B cell (primary cell): ENCODE measurements around the gene NPVF. TPM values are rescaled to one million over a fixed set of nuclear protein-coding genes. Genes with fewer than 3 reads are reported as not detected.

Experiments
- ATAC-seq: fragments of 200-7000 bp; cut with Tn5 transposase; one replicate; pipeline ENCODE4 v1.10.0; 2021; ENCODE audit warnings: low read depth, mild to moderate bottlenecking, moderate number of reproducible peaks, moderate library complexity
- CTCF ChIA-PET: fragments of 350-600 bp; sonication (Branson Sonifier 250); formaldehyde crosslinking; loops from one replicate; lab custom pipeline; 2021; ENCODE audit warnings: antibody characterized with exemption, inconsistent platforms; lab: Charles Lee
- POLR2A ChIA-PET: fragments of 350-600 bp; sonication (Branson Sonifier 250); formaldehyde crosslinking; loops from one replicate; lab custom pipeline; 2021; ENCODE audit warnings: antibody characterized with exemption; lab: Charles Lee
- DNase-seq: peaks from one replicate; pipeline ENCODE4 v3.0.0; 2013
- H2AFZ ChIP-seq: 2 replicates; pipeline ENCODE4 v1.6.1; 2012; ENCODE audit warnings: mild to moderate bottlenecking, low read depth, low read length; ENCODE audit not compliant: insufficient read depth, poor library complexity, severe bottlenecking
- H3K27ac ChIP-seq, 2 donors: 1 replicate in 1 of 2; 2 replicates in 1 of 2; pipeline ENCODE4 v1.5.1; 2012 to 2013; ENCODE audit warnings: low read length in 2 of 2, mild to moderate bottlenecking in 2 of 2, moderate library complexity in 1 of 2
- H3K27me3 ChIP-seq, 4 experiments: fragments of 200-600 bp in 1 of 4; sonication (generic) in 1 of 4; replicated peaks in 1 of 4; 1 replicate in 2 of 4; 2 replicates in 2 of 4; pipeline versions ENCODE4 v1.6.1 to v1.7.0; 2013 to 2016; ENCODE audit warnings: low read length in 3 of 4, mild to moderate bottlenecking in 2 of 4, mixed read lengths in 1 of 4, moderate library complexity in 1 of 4; ENCODE audit not compliant: insufficient read depth in 4 of 4, control insufficient read depth in 3 of 4; ENCODE audit errors: control extremely low read depth in 1 of 4
- H3K36me3 ChIP-seq, 2 experiments: replicated peaks in 1 of 2; 1 replicate in 1 of 2; 2 replicates in 1 of 2; pipeline versions ENCODE4 v1.6.1 to v1.7.1; 2013; ENCODE audit warnings: low read length in 1 of 2; ENCODE audit not compliant: insufficient read depth in 2 of 2, control insufficient read depth in 1 of 2; ENCODE audit errors: control extremely low read depth in 1 of 2, extremely low read depth in 1 of 2
- H3K4me1 ChIP-seq, 2 donors: fragments of 200-600 bp in 1 of 2; sonication (generic) in 1 of 2; 1 replicate in 1 of 2; 2 replicates in 1 of 2; pipeline versions ENCODE4 v1.5.1 to v1.6.1; 2013 to 2017; ENCODE audit warnings: low read length in 2 of 2; ENCODE audit not compliant: control insufficient read depth in 2 of 2, insufficient read depth in 2 of 2
- H3K4me2 ChIP-seq: replicated peaks from 2 replicates; pipeline ENCODE3; 2012; ENCODE audit warnings: mild to moderate bottlenecking, low read depth, low read length; ENCODE audit not compliant: poor library complexity, severe bottlenecking
- H3K4me3 ChIP-seq, 5 experiments: fragments of 200-600 bp in 1 of 5; sonication (generic) in 1 of 5; 1 replicate in 3 of 5; 2 replicates in 2 of 5; pipeline versions ENCODE4 v1.5.1 to v1.7.0; 2011 to 2016; ENCODE audit warnings: low read length in 4 of 5, mild to moderate bottlenecking in 4 of 5, low read depth in 2 of 5, control low read depth in 1 of 5, moderate library complexity in 1 of 5; ENCODE audit not compliant: insufficient read depth in 1 of 5; ENCODE audit errors: control extremely low read depth in 1 of 5, extremely low read depth in 1 of 5
- H3K79me2 ChIP-seq: fragments of 200-600 bp; sonication (generic); one replicate; pipeline ENCODE4 v1.6.0; 2016; ENCODE audit warnings: low read length; ENCODE audit not compliant: control insufficient read depth, insufficient read depth
- H3K9ac ChIP-seq: fragments of 200-600 bp; sonication (generic); 2 replicates; pipeline ENCODE4 v1.6.1; 2017; ENCODE audit warnings: mild to moderate bottlenecking, low read length, moderate library complexity
- H3K9me3 ChIP-seq, 3 donors: one replicate each; pipeline versions ENCODE4 v1.6.1 to v1.7.1; 2013; ENCODE audit warnings: low read length in 2 of 3; ENCODE audit not compliant: control insufficient read depth in 2 of 3, insufficient read depth in 1 of 3; ENCODE audit errors: control extremely low read depth in 1 of 3
- H4K20me1 ChIP-seq: 2 replicates; pipeline ENCODE4 v1.6.0; 2012; ENCODE audit warnings: mild to moderate bottlenecking, low read length; ENCODE audit not compliant: insufficient read depth, control insufficient read depth, poor library complexity, severe bottlenecking
- H3K27ac Mint-ChIP-seq: one replicate; pipeline ENCODE4 v1.8.0; 2021; ENCODE audit warnings: mixed read lengths
- H3K27me3 Mint-ChIP-seq: one replicate; pipeline ENCODE4 v1.8.0; 2021; ENCODE audit warnings: mixed read lengths
- H3K4me1 Mint-ChIP-seq: one replicate; pipeline ENCODE4 v1.8.0; 2021; ENCODE audit warnings: mixed read lengths
- H3K4me3 Mint-ChIP-seq: one replicate; pipeline ENCODE4 v1.8.0; 2021; ENCODE audit warnings: mixed read lengths
- H3K9me3 Mint-ChIP-seq: one replicate; pipeline ENCODE4 v1.8.0; 2022; ENCODE audit warnings: mixed read lengths; ENCODE audit not compliant: insufficient read depth
- CTCF ChIP-seq: fragments of 200-600 bp; IDR thresholded peaks from one replicate; pipeline ENCODE4 v1.8.0; 2022; ENCODE audit warnings: antibody characterized with exemption, mild to moderate bottlenecking
- EZH2 ChIP-seq: IDR thresholded peaks from 2 replicates; pipeline ENCODE4 v1.6.1; 2012; ENCODE audit warnings: borderline replicate concordance, low read depth, mild to moderate bottlenecking, moderate library complexity, low read length; ENCODE audit not compliant: insufficient read depth, poor library complexity, severe bottlenecking
- WGBS: methylation state at CpG from one replicate; pipeline ENCODE4 v1.1.5; 2013; ENCODE audit warnings: missing lambda C conversion rate; ENCODE audit not compliant: insufficient coverage; 5-methylcytosine and 5-hydroxymethylcytosine counted together
- intact Hi-C: fragments of 100-400 bp; cut with micrococcal nuclease; formaldehyde crosslinking; loops from one replicate; pipeline ENCODE4 v1.10.0; 2022
- polyA plus RNA-seq: library from polyadenylated mRNA; depleted of rRNA; stranded (reverse); fragments of >200 nt; gene quantifications from 2 replicates; pipeline ENCODE4 v1.2.3, GENCODE V29; 2012
- total RNA-seq, 2 donors: library from RNA; stranded (reverse); fragments of 120-200 nt in 1 of 2; gene quantifications; 1 replicate in 1 of 2; 2 replicates in 1 of 2; pipeline versions ENCODE4 v1.2.3 to v1.2.4, GENCODE V29; 2013 to 2022

NPVF gene
- total and polyA plus RNA-seq, 2 donors (not counting 1 experiment from before 2014, with no cell fraction given), result not detected

- H3K27me3 ChIP-seq, result peaks cover 0 to 3% (median 0%) of the 10 kb centered on the region in 4 experiments
- H2AFZ ChIP-seq, result no peak overlapping the region
- H3K4me1 ChIP-seq, result no peaks in the 10 kb centered on the region
- H3K9me3 Mint-ChIP-seq, result no peaks in the 10 kb centered on the region
- H3K27ac Mint-ChIP-seq, result no peak overlapping the region
- no peaks in the 10 kb centered on the region for H3K79me2 ChIP-seq
- H3K27me3 Mint-ChIP-seq, result peaks cover 19% of the 10 kb centered on the region
- TF ChIP-seq CTCF (no peak), EZH2 (no peak)
- H3K4me3 Mint-ChIP-seq, result no peak overlapping the region
- ATAC-seq (no peak), DNase-seq (no peak)
- 96% methylated on average over 6 of the region's 6 CpGs for WGBS
- no peak overlapping the region for H3K27ac ChIP-seq
- CTCF ChIA-PET, result no interaction called here
- no peaks in the 10 kb centered on the region for H3K36me3 ChIP-seq
- no peak overlapping the region for H3K4me2 ChIP-seq
- H3K4me1 Mint-ChIP-seq, result no peaks in the 10 kb centered on the region
- H3K4me3 ChIP-seq, result no peak overlapping the region
- no peak overlapping the region for H3K9ac ChIP-seq
- H4K20me1 ChIP-seq, result no peaks in the 10 kb centered on the region
- POLR2A ChIA-PET, result no interaction called here
- H3K9me3 ChIP-seq, result no peaks in the 10 kb centered on the region
- intact Hi-C loops, result no loop called here
Observed at GRCh38 chr7:25186436-25186835, 41.9 kb downstream of the NPVF start.

DNA sequence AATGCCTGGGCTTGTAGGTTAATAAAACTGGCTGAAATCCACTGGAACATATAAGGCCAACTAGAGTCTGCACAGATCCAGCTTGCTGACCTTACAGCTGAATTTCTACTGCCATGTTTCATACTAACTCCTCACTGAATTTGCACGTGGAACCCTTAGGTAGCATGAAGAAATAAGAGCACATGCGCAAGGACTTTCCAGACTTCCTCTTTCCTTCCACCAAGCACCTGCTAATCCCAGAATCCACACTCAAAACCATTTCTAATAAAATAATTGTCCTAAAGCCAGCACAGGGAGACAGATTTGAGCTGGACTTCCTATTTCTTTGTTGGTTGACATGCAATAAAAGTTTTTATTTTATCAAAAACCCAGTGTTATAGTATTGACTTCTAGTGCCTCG is 46.8 kb downstream of the NPVF start:
- no peak overlapping the region for H3K9ac ChIP-seq
- H3K4me1 ChIP-seq, result peaks cover 7 to 15% of the 10 kb centered on the region in 2 donors
- intact Hi-C loops, result loop anchor here (2.0 kb wide), 1 partner anchor 609 kb away; the partner anchor contains the start of gene PALS2
- CTCF ChIA-PET, result no interaction called here
- H3K27ac Mint-ChIP-seq, result no peak overlapping the region
- H3K27me3 ChIP-seq, result peaks cover 0 to 3% (median 0%) of the 10 kb centered on the region in 4 experiments
- H3K36me3 ChIP-seq, result no peaks in the 10 kb centered on the region
- H3K4me2 ChIP-seq, result no peak overlapping the region
- ATAC-seq (no peak), DNase-seq (no peak)
- H3K9me3 ChIP-seq, result peaks cover 0 to 4% (median 0%) of the 10 kb centered on the region in 3 donors
- no peak overlapping the region for H3K4me3 ChIP-seq
- no peaks in the 10 kb centered on the region for H4K20me1 ChIP-seq
- POLR2A ChIA-PET, result no interaction called here
- H2AFZ ChIP-seq, result peak overlapping the region; percentile 9
- H3K27me3 Mint-ChIP-seq, result peaks cover 6% of the 10 kb centered on the region
- no peaks in the 10 kb centered on the region for H3K9me3 Mint-ChIP-seq
- H3K27ac ChIP-seq, result no peak overlapping the region
- WGBS, result 71% methylated on average over 2 of the region's 3 CpGs
- H3K4me3 Mint-ChIP-seq, result peak overlapping the region; percentile 57
- H3K4me1 Mint-ChIP-seq, result peaks cover 17% of the 10 kb centered on the region
- H3K79me2 ChIP-seq, result peaks cover 4% of the 10 kb centered on the region
- no peak for TF ChIP-seq CTCF
- TF ChIP-seq EZH2, result no peak
